A549 (cell line): Measurements from ENCODE around the gene ELF5. TPM values are rescaled to one million over a fixed set of nuclear protein-coding genes. Genes with fewer than 3 reads are reported as not detected.

Experiments
- ATAC-seq, 2 experiments: fragments of 200-7000 bp in 1 of 2; fragments of >200 bp in 1 of 2; cut with Nextera tagmentation in 1 of 2; cut with Tn5 transposase in 1 of 2; 3 replicates each; pipeline versions ENCODE4 v1.8.0 to v1.9.1; 2018 to 2020; ENCODE audit warnings: mild to moderate bottlenecking in 1 of 2, moderate library complexity in 1 of 2
- CTCF ChIA-PET: fragments of 300-600 bp; sonication (Branson Sonifier 250); formaldehyde crosslinking; extraction: SDS; loops from one replicate; lab custom pipeline; 2021; ENCODE audit warnings: antibody characterized with exemption, inconsistent platforms; lab: Yijun Ruan, JAX
- POLR2A ChIA-PET: fragments of 350-600 bp; formaldehyde crosslinking; extraction: SDS; loops from one replicate; lab custom pipeline; 2021; ENCODE audit warnings: antibody characterized with exemption, inconsistent platforms; lab: Yijun Ruan, JAX
- DNase-seq, 2 experiments: peaks; one replicate each; pipeline versions ENCODE4 v3.0.0 to v3.0.0-alpha.2; 2011 to 2016; ENCODE audit warnings: low read depth in 1 of 2, low spot score in 1 of 2
- FAIRE-seq: peaks from 2 replicates; lab custom pipeline; 2011; peaks lifted over from hg19 to GRCh38; lab: Jason Lieb, UNC
- H3K27ac ChIP-seq, 2 experiments: fragments of >200 bp; sonication (Bioruptor Twin); formaldehyde crosslinking; 3 replicates each; pipeline ENCODE4 v1.5.1; 2016 to 2017
- H3K4me1 ChIP-seq: fragments of >200 bp; sonication (Bioruptor Twin); formaldehyde crosslinking; 3 replicates; pipeline ENCODE4 v1.6.1; 2016
- H3K4me2 ChIP-seq: fragments of >200 bp; sonication (Bioruptor Twin); formaldehyde crosslinking; 3 replicates; pipeline ENCODE4 v1.6.1; 2016
- H3K4me3 ChIP-seq: fragments of >200 bp; sonication (Bioruptor Twin); formaldehyde crosslinking; 3 replicates; pipeline ENCODE4 v1.5.1; 2016
- H3K9me3 ChIP-seq: fragments of >200 bp; sonication (Bioruptor Twin); formaldehyde crosslinking; 3 replicates; pipeline ENCODE4 v1.6.1; 2016
- BCL3 ChIP-seq: fragments of >200 bp; sonication (Bioruptor Twin); formaldehyde crosslinking; IDR thresholded peaks from 3 replicates; pipeline ENCODE4 v1.6.1; 2016
- BHLHE40 ChIP-seq: IDR thresholded peaks from 2 replicates; pipeline ENCODE4 v1.6.1; 2012; ENCODE audit warnings: low read depth, low read length, inconsistent platforms
- CEBPB ChIP-seq, 2 experiments: fragments of >200 bp in 1 of 2; sonication (Bioruptor Twin) in 1 of 2; formaldehyde crosslinking in 1 of 2; IDR thresholded peaks; 2 replicates each; pipeline ENCODE4 v1.6.1; 2012 to 2016
- CHD4 ChIP-seq: fragments of 200-600 bp; sonication (generic); IDR thresholded peaks from 2 replicates; pipeline ENCODE4 v1.6.1; 2016; ENCODE audit warnings: antibody characterized with exemption, mild to moderate bottlenecking, borderline replicate concordance
- EHF ChIP-seq: fragments of 250-450 bp; sonication (Bioruptor Pico); IDR thresholded peaks from 2 replicates; pipeline ENCODE4 v1.5.0; 2020; ENCODE audit warnings: mild to moderate bottlenecking
- EHMT2 ChIP-seq: fragments of 200-600 bp; sonication (generic); IDR thresholded peaks from 2 replicates; pipeline ENCODE4 v1.6.1; 2016; ENCODE audit warnings: antibody characterized with exemption, low read depth, mild to moderate bottlenecking, moderate library complexity
- EP300 ChIP-seq, 2 experiments: fragments of >200 bp; sonication (Bioruptor Twin); formaldehyde crosslinking; IDR thresholded peaks; 2 replicates in 1 of 2; 3 replicates in 1 of 2; pipeline ENCODE4 v1.6.1; 2016 to 2017
- ESRRA ChIP-seq: fragments of 150-350 bp; IDR thresholded peaks from 2 replicates; pipeline ENCODE4 v1.6.1; 2014; ENCODE audit warnings: mild to moderate bottlenecking, low read length, borderline replicate concordance
- GATA3 ChIP-seq: IDR thresholded peaks from 2 replicates; pipeline ENCODE4 v1.6.1; 2012; ENCODE audit warnings: borderline replicate concordance
- HDAC2 ChIP-seq: fragments of 200-600 bp; sonication (generic); IDR thresholded peaks from 2 replicates; pipeline ENCODE4 v1.6.1; 2016
- KDM1A ChIP-seq: fragments of 200-600 bp; sonication (generic); IDR thresholded peaks from 2 replicates; pipeline ENCODE4 v1.6.1; 2016; ENCODE audit warnings: low read depth, mild to moderate bottlenecking
- MAFK ChIP-seq: fragments of 450-650 bp; IDR thresholded peaks from 2 replicates; pipeline ENCODE4 v1.6.1; 2014; ENCODE audit not compliant: partially characterized antibody
- NPAS2 ChIP-seq: fragments of 250-450 bp; sonication (Bioruptor Pico); IDR thresholded peaks from 2 replicates; pipeline ENCODE4 v1.8.0; 2022; ENCODE audit warnings: mild to moderate bottlenecking, moderate library complexity, borderline replicate concordance
- POLR2AphosphoS2 ChIP-seq: conservative IDR thresholded peaks from 2 replicates; pipeline ENCODE4 v1.6.1; 2012; ENCODE audit warnings: low read length, improper control_type of control experiment, inconsistent platforms
- RAD21 ChIP-seq, 2 experiments: fragments of >200 bp in 1 of 2; sonication (Bioruptor Twin) in 1 of 2; formaldehyde crosslinking in 1 of 2; IDR thresholded peaks in 1 of 2; conservative IDR thresholded peaks in 1 of 2; 2 replicates in 1 of 2; 3 replicates in 1 of 2; pipeline ENCODE4 v1.6.1; 2012 to 2018; ENCODE audit warnings: inconsistent platforms in 1 of 2
- RARB ChIP-seq: fragments of 250-450 bp; sonication (Bioruptor Pico); IDR thresholded peaks from 2 replicates; pipeline ENCODE4 v1.8.0; 2021; ENCODE audit warnings: mild to moderate bottlenecking, moderate library complexity
- REST ChIP-seq: fragments of 200-600 bp; sonication (generic); IDR thresholded peaks from 2 replicates; pipeline ENCODE4 v1.6.1; 2016; ENCODE audit warnings: antibody characterized with exemption, mild to moderate bottlenecking, moderate library complexity
- ZSCAN20 ChIP-seq: fragments of 250-450 bp; sonication (Bioruptor Pico); IDR thresholded peaks from 2 replicates; pipeline ENCODE4 v1.8.0; 2022; ENCODE audit warnings: mild to moderate bottlenecking, moderate library complexity
- WGBS: methylation state at CpG from one replicate; pipeline ENCODE4 v1.1.6; 2017; ENCODE audit errors: missing lambda C conversion rate; 5-methylcytosine and 5-hydroxymethylcytosine counted together
- polyA plus RNA-seq, 4 experiments: library from polyadenylated mRNA; depleted of rRNA in 3 of 4; stranded (reverse); fragments of >200 nt; fragmentation: RNase III in 1 of 4; extraction: RNeasy Plus Mini Kit Qiagen cat#74134 plus additional on column Dnase treatment in 1 of 4; gene quantifications; 2 replicates in 3 of 4; 3 replicates in 1 of 4; pipeline ENCODE4 v1.2.3, GENCODE V29; 2011 to 2017
- TF ChIP-seq, protein P1 (sequence below): fragments of 450-650 bp; IDR thresholded peaks from 2 replicates; pipeline ENCODE4 v1.6.1; 2014; ENCODE audit warnings: antibody characterized with exemption

ELF5 gene
- polyA plus RNA-seq, 2 of the 4 experiments (the other 2 are of a cell fraction), result 0.04 TPM; not detected in 1

- TF ChIP-seq REST, result no peak
- no peak for TF ChIP-seq GATA3
- no peak for TF ChIP-seq EP300 (IDR thresholded peaks at IDR 0.05)
- TF ChIP-seq RAD21 (conservative IDR thresholded peaks at IDR 0.05 in 1 of 2, IDR thresholded peaks at IDR 0.05 in 1 of 2), result no peak
- no peak for TF ChIP-seq EHF (CRISPR knock-in tag)
- no peak for TF ChIP-seq KDM1A
- TF ChIP-seq, all 56 proteins: peak for 0
Measured at GRCh38 chr11:34481307-34481706, 32.3 kb downstream of the ELF5 start (continued).

DNA sequence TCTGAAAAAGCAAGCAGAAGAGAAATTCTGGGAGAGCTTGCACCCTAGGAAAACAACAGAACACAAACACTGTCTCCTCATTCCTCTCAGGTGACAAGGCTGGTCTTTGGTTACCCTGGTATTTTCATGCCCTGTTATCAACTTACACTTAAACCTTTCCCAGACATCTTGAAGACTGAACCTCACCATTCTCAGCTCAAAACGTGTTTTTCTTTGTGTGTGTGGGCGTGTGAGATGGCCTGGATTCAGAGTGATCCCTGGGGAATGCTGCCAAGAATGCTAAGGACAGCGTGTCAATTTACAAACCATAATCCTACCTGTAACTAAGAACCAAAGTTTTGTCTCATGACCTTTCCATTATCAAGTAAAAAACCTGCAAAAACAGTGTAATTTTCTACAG lies 33.3 kb downstream of the ELF5 start:
- Histone ChIP-seq H3K4me1 (no peaks in the 10 kb centered on the region), H3K9me3 (no peaks in the 10 kb centered on the region), H3K4me3 (no peak overlapping the region), H3K4me2 (no peak overlapping the region), H3K27ac (no peak overlapping the region)
- CTCF ChIA-PET, result interaction anchor here (1.1 to 6.1 kb wide), 5 partner anchors 10 to 332 kb away, joined by 3 to 42 read pairs (median 6); no protein-coding TSS in a partner anchor
- DNase-seq (no peak), ATAC-seq (no peak), FAIRE-seq (no peak)
- POLR2A ChIA-PET, result no interaction called here
- no peak for TF ChIP-seq ESRRA
- TF ChIP-seq NPAS2 (CRISPR knock-in tag), result no peak
- no peak for TF ChIP-seq RARB (CRISPR knock-in tag)
- TF ChIP-seq CHD4, result no peak
- no peak for TF ChIP-seq ZSCAN20 (CRISPR knock-in tag)
- TF ChIP-seq POLR2AphosphoS2, result no peak
- no peak for TF ChIP-seq HDAC2
- no peak for TF ChIP-seq KDM1A
- TF ChIP-seq EHMT2, result no peak
- TF ChIP-seq BHLHE40, result no peak
- TF ChIP-seq MAFK, result no peak
- TF ChIP-seq, protein P1, sequence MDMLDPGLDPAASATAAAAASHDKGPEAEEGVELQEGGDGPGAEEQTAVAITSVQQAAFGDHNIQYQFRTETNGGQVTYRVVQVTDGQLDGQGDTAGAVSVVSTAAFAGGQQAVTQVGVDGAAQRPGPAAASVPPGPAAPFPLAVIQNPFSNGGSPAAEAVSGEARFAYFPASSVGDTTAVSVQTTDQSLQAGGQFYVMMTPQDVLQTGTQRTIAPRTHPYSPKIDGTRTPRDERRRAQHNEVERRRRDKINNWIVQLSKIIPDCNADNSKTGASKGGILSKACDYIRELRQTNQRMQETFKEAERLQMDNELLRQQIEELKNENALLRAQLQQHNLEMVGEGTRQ, result no peak
- no peak for TF ChIP-seq BCL3
- WGBS, result 25% methylated on average over 3 of the region's 3 CpGs

GRCh38 chr11:34478845-34479663 lies 34.5 kb downstream of the ELF5 start:
- TF ChIP-seq MAFK (peak; percentile 90), KDM1A (no peak), CEBPB (IDR thresholded peaks at IDR 0.05) (no peak)
- DNase-seq (no peak), ATAC-seq (no peak), FAIRE-seq (no peak)
- ChIA-PET POLR2A (no interaction called here), CTCF (interaction anchor here (1.1 to 6.1 kb wide), 5 partner anchors 11 to 330 kb away, joined by 3 to 42 read pairs (median 6); no protein-coding TSS in a partner anchor)
- no peaks in the 10 kb centered on the region for H3K9me3 ChIP-seq
- no peak overlapping the region for H3K4me3 ChIP-seq
- no peaks in the 10 kb centered on the region for H3K4me1 ChIP-seq
- no peak overlapping the region for H3K27ac ChIP-seq
- H3K4me2 ChIP-seq, result no peak overlapping the region
- WGBS, result 44% methylated on average over 8 of the region's 8 CpGs
